HG02884 (cell line): Measurements from ENCODE around the gene STIM1.

Source experiments
- ATAC-seq: cut with Tn5 transposase; IDR thresholded peaks from one replicate; pipeline ENCODE4 v1.9.1; 2021; ENCODE audit warnings: mild to moderate bottlenecking, moderate library complexity; ENCODE audit not compliant: unreplicated experiment

Gene STIM1

GRCh38 chr11:3946455-3947017 is 91.1 kb downstream of the STIM1 start:
- ATAC-seq = no peak

GRCh38 chr11:3947061-3947460 is 91.6 kb downstream of the STIM1 start:
- peak; percentile 57 for ATAC-seq

GRCh38 chr11:3949125-3949524 is 93.7 kb downstream of the STIM1 start:
- peak; percentile 76 for ATAC-seq

GRCh38 chr11:3950996-3951660 is 95.7 kb downstream of the STIM1 start:
- no peak for ATAC-seq

- ATAC-seq = no peak
Observed at GRCh38 chr11:3952715-3953114, 97.3 kb downstream of the STIM1 start.

- no peak for ATAC-seq
Observed at GRCh38 chr11:3953327-3953726, 97.9 kb downstream of the STIM1 start.

GRCh38 chr11:3954448-3955298 is 99.2 kb downstream of the STIM1 start:
- no peak for ATAC-seq

GRCh38 chr11:3955299-3955665 is 99.8 kb downstream of the STIM1 start:
- no peak for ATAC-seq

- no peak for ATAC-seq
Observed at GRCh38 chr11:3956038-3956437, 100.6 kb downstream of the STIM1 start.

GRCh38 chr11:3956748-3957147 is 101.3 kb downstream of the STIM1 start:
- ATAC-seq = no peak

GRCh38 chr11:3957437-3957836 is 102.0 kb downstream of the STIM1 start:
- no peak for ATAC-seq

- no peak for ATAC-seq
Observed at GRCh38 chr11:3958281-3958680, 102.8 kb downstream of the STIM1 start.

- ATAC-seq = no peak
Observed at GRCh38 chr11:3959015-3959902, 103.8 kb downstream of the STIM1 start.

GRCh38 chr11:3959903-3960265 is 104.4 kb downstream of the STIM1 start:
- no peak for ATAC-seq

- no peak for ATAC-seq
Observed at GRCh38 chr11:3962406-3962840, 107.0 kb downstream of the STIM1 start.

GRCh38 chr11:3964056-3964455 is 108.6 kb downstream of the STIM1 start:
- ATAC-seq = no peak

- no peak for ATAC-seq
Observed at GRCh38 chr11:3964935-3965604, 109.6 kb downstream of the STIM1 start.

- ATAC-seq = no peak
Observed at GRCh38 chr11:3967695-3968094, 112.2 kb downstream of the STIM1 start.

GRCh38 chr11:3969200-3969599 is 113.7 kb downstream of the STIM1 start:
- ATAC-seq = no peak

- peak; percentile 48 for ATAC-seq
Observed at GRCh38 chr11:3969613-3970012, 114.1 kb downstream of the STIM1 start.

GRCh38 chr11:3970108-3970507 is 114.6 kb downstream of the STIM1 start:
- no peak for ATAC-seq
